Muscle of back (tissue), 13 donors: Measurements from ENCODE around the gene DEK. TPM values are rescaled to one million over a fixed set of nuclear protein-coding genes. Genes with fewer than 3 reads are reported as not detected.
A peak's percentile ranks its signal among the peaks of the same experiment; 100 is the strongest.
"Not testable (repeated sequence)": the region's sequence is repeated elsewhere in the genome, so short reads cannot be mapped to it uniquely, and the experiment has no call there.

ENCODE experiments used
- DNase-seq, 3 donors: peaks; one replicate each; pipeline versions ENCODE4 v3.0.0 to v3.0.0-alpha.2; 2013
- long read RNA-seq, 9 donors: transcript quantifications; one replicate each; lab custom pipeline, GENCODE V29; 2026
- polyA plus RNA-seq, 10 donors: library from polyadenylated mRNA; unstranded; fragments of 120-200 nt; gene quantifications; one replicate each; pipeline ENCODE4 v1.2.1, GENCODE V29; 2013; ENCODE audit not compliant: insufficient read length in 10 of 10

Gene DEK, protein sequence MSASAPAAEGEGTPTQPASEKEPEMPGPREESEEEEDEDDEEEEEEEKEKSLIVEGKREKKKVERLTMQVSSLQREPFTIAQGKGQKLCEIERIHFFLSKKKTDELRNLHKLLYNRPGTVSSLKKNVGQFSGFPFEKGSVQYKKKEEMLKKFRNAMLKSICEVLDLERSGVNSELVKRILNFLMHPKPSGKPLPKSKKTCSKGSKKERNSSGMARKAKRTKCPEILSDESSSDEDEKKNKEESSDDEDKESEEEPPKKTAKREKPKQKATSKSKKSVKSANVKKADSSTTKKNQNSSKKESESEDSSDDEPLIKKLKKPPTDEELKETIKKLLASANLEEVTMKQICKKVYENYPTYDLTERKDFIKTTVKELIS
- 100 to 1,000 TPM; 107 to 148 (median 122) TPM for polyA plus RNA-seq
- long read RNA-seq, donor 1, transcript DEK-202 (11 exons, 3,427 nt), result major isoform, 11 of 24 reads
- long read RNA-seq, donor 1, partial matches to known transcripts, result 11 of 24 reads
- long read RNA-seq, donor 1, other reads (novel, unspliced or antisense), result 0 of 24 reads
- long read RNA-seq, donor 2, transcript DEK-202 (11 exons, 3,427 nt), result major isoform, 10 of 24 reads
- long read RNA-seq, donor 2, partial matches to known transcripts, result 11 of 24 reads
- long read RNA-seq, donor 2, other reads (novel, unspliced or antisense), result 0 of 24 reads
- long read RNA-seq, donor 3, result 0 reads
- long read RNA-seq, donor 4, transcript DEK-202 (11 exons, 3,427 nt), result major isoform, 7 of 15 reads
- long read RNA-seq, donor 4, partial matches to known transcripts, result 5 of 15 reads
- long read RNA-seq, donor 4, other reads (novel, unspliced or antisense), result 0 of 15 reads
- long read RNA-seq, donor 5, partial matches to known transcripts, result 58 of 64 reads
- long read RNA-seq, donor 5, other reads (novel, unspliced or antisense), result 0 of 64 reads
- long read RNA-seq, donor 6, transcript DEK-202 (11 exons, 3,427 nt), result major isoform, 17 of 36 reads
- long read RNA-seq, donor 6, partial matches to known transcripts, result 14 of 36 reads
- long read RNA-seq, donor 6, other reads (novel, unspliced or antisense), result 0 of 36 reads
- long read RNA-seq, donor 7, transcript DEK-202 (11 exons, 3,427 nt), result major isoform, 14 of 21 reads
- long read RNA-seq, donor 7, partial matches to known transcripts, result 6 of 21 reads
- long read RNA-seq, donor 7, other reads (novel, unspliced or antisense), result 0 of 21 reads
- long read RNA-seq, donor 8, transcript DEK-202 (11 exons, 3,427 nt), result major isoform, 8 of 34 reads
- long read RNA-seq, donor 8, partial matches to known transcripts, result 22 of 34 reads
- long read RNA-seq, donor 8, other reads (novel, unspliced or antisense), result 0 of 34 reads
- long read RNA-seq, donor 9, partial matches to known transcripts, result 0 of 2 reads
- long read RNA-seq, donor 9, other reads (novel, unspliced or antisense), result 0 of 2 reads

- peak; percentile 90 to 96 (median 91) for DNase-seq
Measured at GRCh38 chr6:18264219-18264922, at the start of gene DEK. DEK (minus strand) TSS chr6:18264530; CDS start chr6:18263987, 543 bp downstream.

DNA sequence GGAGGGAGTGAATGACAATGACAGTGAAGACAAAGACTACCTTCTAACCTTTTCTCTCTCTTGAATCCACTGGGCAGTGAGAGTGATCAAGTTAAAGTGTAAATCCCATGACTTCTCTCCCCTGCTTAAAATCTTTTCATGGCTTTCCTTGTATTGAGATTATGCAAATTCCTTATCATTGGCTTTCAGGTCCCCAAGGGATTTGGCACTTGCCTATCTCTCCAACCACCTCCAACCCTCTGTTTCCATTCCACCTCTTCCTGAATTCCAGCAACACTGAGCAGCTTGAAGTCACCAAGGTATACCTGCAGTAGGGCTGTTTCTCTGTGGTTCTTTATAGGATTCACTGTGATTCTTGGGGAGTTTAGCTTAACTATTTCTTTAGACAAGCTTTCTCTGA, 48.0 kb upstream of the DEK start:
- no peak for DNase-seq

DNA sequence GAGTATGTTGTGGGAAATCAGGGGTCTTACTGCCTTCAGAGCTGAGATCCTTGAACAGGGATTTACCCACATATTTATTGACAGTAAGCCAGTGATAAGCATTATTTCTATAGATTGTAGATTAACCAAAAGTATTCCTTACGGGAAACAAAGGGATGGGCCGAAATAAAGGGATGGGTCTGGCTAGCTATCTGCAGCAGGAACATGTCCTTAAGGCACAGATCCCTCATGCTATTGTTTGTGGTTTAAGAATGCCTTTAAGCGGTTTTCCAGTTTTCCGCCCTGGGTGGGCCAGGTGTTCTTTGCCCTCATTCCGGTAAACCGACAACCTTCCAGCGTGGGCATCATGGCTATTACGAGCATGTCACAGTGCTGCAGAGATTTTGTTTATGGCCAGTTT, 45.7 kb upstream of the DEK start:
- DNase-seq, result not testable (repeated sequence)

DNA sequence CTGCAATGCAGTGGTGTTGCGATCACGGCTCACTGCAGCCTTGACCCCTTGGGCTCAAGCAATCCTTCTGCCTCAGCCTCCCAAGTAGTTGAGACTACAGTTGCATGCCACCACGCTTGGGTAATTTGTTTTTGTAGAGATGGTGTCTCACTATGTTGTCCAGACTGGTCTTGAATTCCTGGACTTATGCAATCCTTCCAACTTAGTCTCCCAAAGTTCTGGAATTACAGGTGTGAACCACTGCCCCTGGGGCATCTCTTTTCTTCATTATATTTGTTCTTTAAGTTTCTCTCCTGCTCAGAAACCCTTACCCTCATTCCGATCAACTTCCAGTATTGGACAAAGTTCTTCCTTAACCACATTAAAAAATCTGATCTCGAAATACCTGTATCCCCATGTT, 44.7 kb upstream of the DEK start:
- DNase-seq, result no peak

DNA sequence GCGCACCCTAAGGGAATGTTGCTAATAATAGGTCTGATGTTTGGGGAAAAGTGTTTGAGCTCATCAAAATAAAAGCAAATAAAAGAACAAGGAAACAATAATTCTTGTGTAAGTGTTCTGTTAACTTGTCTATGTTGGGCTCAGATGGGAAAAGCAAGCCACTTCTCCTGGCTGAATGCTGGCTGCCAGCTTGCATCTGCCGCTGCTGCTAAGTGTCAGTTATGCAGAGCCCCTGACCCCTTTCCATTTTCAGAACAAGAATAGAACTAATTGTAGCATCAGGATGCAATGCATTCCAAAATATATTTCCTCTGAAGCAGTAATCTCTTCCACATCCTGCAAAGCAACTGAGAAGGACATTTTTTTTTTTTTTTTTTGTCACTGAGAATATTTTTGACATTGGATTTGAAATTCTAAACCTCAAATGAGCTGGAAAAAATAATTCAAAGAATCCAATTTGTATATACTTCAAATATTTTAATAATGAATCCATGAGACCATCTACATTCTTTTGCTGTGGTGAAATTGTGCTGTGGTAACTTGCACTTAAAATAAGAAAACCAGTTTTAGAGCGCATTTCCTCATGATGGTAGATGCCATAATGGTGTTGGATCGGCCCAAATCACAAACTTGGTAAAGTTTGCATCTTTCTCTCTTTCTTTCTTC, 43.9 kb upstream of the DEK start:
- DNase-seq, result peak in 1 of 3 donors; percentile 69

GRCh38 chr6:18306977-18307376, 42.6 kb upstream of the DEK start:
- peak in 1 of 3 donors; percentile 90 for DNase-seq

GRCh38 chr6:18302561-18303439, 38.5 kb upstream of the DEK start:
- no peak for DNase-seq

DNA sequence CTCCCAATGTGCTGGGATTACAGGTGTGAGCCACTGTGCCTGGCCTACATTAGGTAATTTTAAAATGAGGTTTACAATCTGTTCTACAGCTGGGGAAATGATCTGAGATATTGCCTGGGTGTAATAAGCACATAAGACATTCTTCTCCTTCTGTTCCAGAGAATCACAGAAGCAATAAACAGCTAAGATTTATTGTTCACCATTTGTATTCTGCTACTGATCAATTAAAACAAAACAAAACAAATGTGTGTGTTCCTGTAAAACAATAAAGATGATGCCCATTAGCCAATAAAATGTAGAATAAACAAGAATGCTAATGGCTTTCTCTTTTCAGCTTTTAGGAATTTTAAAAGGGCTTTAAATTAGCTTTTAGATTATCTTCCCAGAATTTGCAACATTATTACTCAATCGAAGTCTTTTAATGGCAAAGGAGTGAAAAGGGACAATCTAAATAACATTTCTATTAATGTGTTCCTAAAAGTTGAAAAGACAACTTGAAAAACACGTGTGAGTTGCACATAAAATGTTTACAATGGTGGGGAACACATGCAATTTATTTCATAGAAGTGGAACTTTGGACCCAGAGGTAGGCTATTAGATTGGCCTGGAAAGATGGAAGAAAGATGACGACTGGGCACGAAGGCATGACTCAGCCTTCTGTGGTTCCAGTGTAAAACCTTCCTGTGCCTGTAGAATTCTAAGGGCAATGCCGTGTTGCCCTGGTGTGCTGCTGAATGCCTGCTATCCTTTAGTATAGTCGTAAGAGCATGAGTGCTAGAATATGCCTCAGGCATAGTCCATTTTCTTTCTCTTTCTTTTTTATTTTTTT, 29.0 kb upstream of the DEK start:
- DNase-seq, result no peak

DNA sequence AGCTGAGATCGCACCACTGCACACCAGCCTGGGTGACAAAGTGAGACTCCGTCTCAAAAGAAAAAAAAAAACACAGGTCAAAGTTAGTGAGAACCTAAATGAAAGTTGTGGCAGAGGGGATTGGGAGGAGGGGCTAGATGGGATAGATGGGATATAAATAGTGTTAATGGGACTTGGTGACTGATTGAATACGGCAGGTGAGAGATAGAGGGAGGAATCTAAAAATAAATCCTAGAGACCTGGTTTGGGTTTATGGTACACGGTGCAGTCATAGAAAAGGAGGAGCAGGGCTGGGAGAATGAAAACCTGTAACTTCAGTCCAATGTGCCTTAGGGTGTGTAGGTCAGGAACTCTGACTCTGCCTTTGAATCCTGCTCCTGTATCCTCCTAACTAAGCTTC, 25.0 kb upstream of the DEK start:
- DNase-seq, result no peak

GRCh38 chr6:18284261-18284660, 19.9 kb upstream of the DEK start:
- no peak for DNase-seq

GRCh38 chr6:18281564-18281963, 17.2 kb upstream of the DEK start:
- DNase-seq, result no peak

GRCh38 chr6:18280084-18280483, 15.8 kb upstream of the DEK start:
- peak in 1 of 3 donors; percentile 37 for DNase-seq

DNA sequence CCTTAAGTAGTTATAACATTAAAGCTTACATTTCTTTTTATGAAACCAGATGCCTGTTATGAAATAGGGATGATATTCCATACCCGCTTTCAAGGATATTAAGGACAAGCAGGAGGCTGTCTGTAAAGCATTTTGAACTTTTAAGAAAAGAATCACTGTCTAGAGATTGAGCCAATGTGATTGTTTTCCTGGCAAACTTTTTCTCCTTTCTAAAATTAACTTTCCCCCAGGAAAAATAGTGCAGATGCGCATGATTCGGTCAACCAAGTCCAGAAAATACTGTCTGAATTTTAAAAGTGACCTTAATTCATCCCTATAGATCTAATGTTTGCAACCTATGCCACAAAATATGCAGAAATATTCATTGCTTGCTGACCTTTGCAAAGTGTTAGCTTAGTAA, 15.1 kb upstream of the DEK start:
- DNase-seq, result peak in 2 of 3 donors; percentile 26 to 36

DNA sequence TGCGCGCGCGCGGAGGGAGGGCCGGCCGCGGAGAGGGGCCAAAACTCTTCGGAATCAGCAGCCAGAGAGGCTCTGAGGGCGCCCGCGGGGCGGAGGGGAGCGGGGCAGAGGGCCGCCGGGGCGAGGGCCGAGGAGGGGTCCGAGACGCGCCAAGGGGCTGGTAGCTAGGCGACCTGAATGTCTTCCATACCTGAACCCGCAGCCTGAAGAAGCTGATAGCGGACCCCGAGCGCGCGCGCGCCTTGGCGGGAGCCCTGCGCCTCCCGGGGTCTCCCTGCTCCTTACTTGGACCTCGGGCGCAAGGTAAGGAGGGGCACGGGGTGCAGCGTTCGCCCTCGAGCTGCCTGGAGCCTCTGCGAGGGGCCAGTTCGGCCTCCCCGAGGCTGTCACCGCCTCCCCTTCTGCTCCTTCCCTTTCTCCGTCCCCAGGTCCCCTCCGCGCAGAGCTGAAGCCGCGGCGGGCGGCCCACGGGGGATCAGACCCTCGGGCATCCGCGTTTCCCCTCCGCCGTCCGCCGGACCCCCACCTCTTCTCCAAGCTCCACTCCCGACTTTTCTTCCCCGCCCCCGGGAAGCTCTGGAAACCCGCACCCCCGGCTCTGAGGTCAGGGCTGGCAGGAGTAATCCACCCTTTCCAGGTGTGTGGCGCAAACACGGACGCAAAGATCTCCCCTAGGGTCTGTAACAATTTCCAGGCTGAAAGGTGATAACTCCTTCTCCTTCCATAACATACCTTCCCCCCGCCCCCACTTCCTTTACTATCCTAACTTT, 13.1 kb upstream of the DEK start:
- peak in 1 of 3 donors; percentile 44 for DNase-seq

DNA sequence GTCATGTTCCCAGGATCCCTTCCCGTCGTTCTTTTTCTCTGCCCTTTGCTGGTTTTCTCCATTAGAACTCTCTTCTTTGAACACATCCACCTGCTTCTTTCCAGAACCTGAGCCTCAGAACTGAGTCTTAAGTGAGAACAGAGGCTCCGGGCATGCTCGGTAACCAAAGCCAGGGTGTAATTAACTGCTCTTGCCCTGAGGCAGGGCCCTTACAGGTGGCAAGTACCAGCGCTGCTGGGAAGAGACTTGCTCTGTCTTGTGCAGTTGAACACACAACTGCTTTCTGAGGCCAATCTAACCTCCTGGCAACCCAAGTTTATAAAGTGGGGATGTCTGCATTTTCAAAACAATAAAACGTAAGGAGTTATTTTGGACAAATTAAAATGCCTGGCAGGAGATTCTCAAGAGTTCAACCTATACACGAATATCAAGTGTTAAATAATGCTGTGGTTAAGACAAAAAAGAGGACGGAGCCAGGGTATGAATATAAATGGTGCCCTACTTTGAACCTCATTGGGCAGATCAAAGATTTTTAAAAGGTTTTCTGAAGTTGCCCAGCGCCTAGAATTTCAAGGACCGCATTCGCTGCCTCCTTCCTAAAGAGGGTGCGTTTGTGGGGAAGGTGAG, 12.4 kb upstream of the DEK start:
- DNase-seq, result no peak

GRCh38 chr6:18270216-18270615, 5.9 kb upstream of the DEK start:
- DNase-seq, result no peak

DNA sequence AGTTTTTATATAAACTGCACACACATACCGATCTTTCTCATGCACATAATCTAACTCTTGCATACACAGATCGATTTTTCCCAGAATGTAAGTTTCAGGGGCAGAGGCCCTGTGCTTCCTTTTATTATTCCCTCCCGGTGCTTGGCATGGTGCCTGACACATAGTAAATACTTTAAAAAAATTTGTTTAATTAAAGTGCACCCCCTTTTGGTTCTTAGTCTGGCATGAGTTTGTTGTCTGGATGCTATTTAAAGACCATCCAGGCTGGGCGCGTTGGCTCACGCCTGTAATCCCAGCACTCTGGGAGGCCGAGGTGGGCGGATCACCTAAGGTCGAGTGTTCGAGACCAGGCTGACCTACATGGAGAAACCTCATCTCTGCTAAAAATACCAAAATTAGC, 5.4 kb upstream of the DEK start:
- no peak for DNase-seq
